ENCODE results near the gene PRKG1. TPM values are rescaled to one million over a fixed set of nuclear protein-coding genes. Genes with fewer than 3 reads are reported as not detected.

The PRKG1 gene
- total and polyA plus RNA-seq, 2 donors (not counting 1 experiment from before 2014, with no cell fraction given), result not detected

GRCh38 chr10:52248697-52249306 is 1174.5 kb downstream of the PRKG1 start:
- Mint-ChIP-seq H3K9me3 (ENCODE audit: insufficient read depth) (no peaks in the 10 kb centered on the region), H3K27ac (no peak overlapping the region), H3K27me3 (no peaks in the 10 kb centered on the region), H3K4me1 (peaks cover 6% of the 10 kb centered on the region), H3K4me3 (no peak overlapping the region)
- intact Hi-C loops (cut with micrococcal nuclease), result no loop called here
- no peak overlapping the region for H2AFZ ChIP-seq (ENCODE audit: insufficient read depth, low read depth, low read length, poor library complexity, severe bottlenecking)
- CTCF ChIA-PET, result no interaction called here
- peaks cover 0 to 4% of the 10 kb centered on the region in 2 donors for H3K4me1 ChIP-seq (ENCODE audit: control insufficient read depth in 2 of 2, insufficient read depth in 2 of 2, low read length in 2 of 2)
- no peaks in the 10 kb centered on the region for H3K79me2 ChIP-seq (ENCODE audit: control insufficient read depth, insufficient read depth, low read length)
- no peak for TF ChIP-seq CTCF (IDR thresholded peaks at IDR 0.05)
- no peak for TF ChIP-seq EZH2 (IDR thresholded peaks at IDR 0.05; ENCODE audit: borderline replicate concordance, insufficient read depth, low read depth, low read length, poor library complexity, severe bottlenecking)
- no peak for DNase-seq
- H3K9ac ChIP-seq (ENCODE audit: low read length), result no peak overlapping the region
- POLR2A ChIA-PET, result no interaction called here
- no peaks in the 10 kb centered on the region for H4K20me1 ChIP-seq (ENCODE audit: control insufficient read depth, insufficient read depth, low read length, poor library complexity, severe bottlenecking)
- no peak for ATAC-seq (ENCODE audit: low read depth)
- no peaks in the 10 kb centered on the region for H3K27me3 ChIP-seq (replicated peaks in 1 of 4; ENCODE audit: control extremely low read depth in 1 of 4, control insufficient read depth in 3 of 4, insufficient read depth in 4 of 4, low read length in 3 of 4)
- H3K4me3 ChIP-seq (ENCODE audit: control extremely low read depth in 1 of 5, extremely low read depth in 1 of 5, insufficient read depth in 1 of 5, low read depth in 2 of 5, low read length in 4 of 5), result no peak overlapping the region
- no peak overlapping the region for H3K27ac ChIP-seq (ENCODE audit: low read length in 2 of 2)
- no CpG with 5 or more reads among the region's 4 CpGs for WGBS (ENCODE audit: insufficient coverage)
- no peak overlapping the region for H3K4me2 ChIP-seq (replicated peaks; ENCODE audit: low read depth, low read length, poor library complexity, severe bottlenecking)
- peaks cover 0 to 1% (median 0%) of the 10 kb centered on the region in 3 donors for H3K9me3 ChIP-seq (ENCODE audit: control extremely low read depth in 1 of 3, control insufficient read depth in 2 of 3, insufficient read depth in 1 of 3, low read length in 2 of 3)
- H3K36me3 ChIP-seq (replicated peaks in 1 of 2; ENCODE audit: control extremely low read depth in 1 of 2, control insufficient read depth in 1 of 2, extremely low read depth in 1 of 2, insufficient read depth in 2 of 2, low read length in 1 of 2), result no peaks in the 10 kb centered on the region

- no peak overlapping the region for H2AFZ ChIP-seq (ENCODE audit: insufficient read depth, low read depth, low read length, poor library complexity, severe bottlenecking)
Measured at GRCh38 chr10:52249850-52250395, 1175.6 kb downstream of the PRKG1 start.

More at GRCh38 chr10:52249850-52250395, 1175.6 kb downstream of the PRKG1 start:
- Histone ChIP-seq H3K27ac (ENCODE audit: low read length in 2 of 2) (no peak overlapping the region), H3K4me1 (ENCODE audit: control insufficient read depth in 2 of 2, insufficient read depth in 2 of 2, low read length in 2 of 2) (peaks cover 0 to 4% of the 10 kb centered on the region in 2 donors), H3K9ac (ENCODE audit: low read length) (no peak overlapping the region), H3K4me2 (replicated peaks; ENCODE audit: low read depth, low read length, poor library complexity, severe bottlenecking) (no peak overlapping the region), H3K27me3 (replicated peaks in 1 of 4; ENCODE audit: control extremely low read depth in 1 of 4, control insufficient read depth in 3 of 4, insufficient read depth in 4 of 4, low read length in 3 of 4) (no peaks in the 10 kb centered on the region), H3K9me3 (ENCODE audit: control extremely low read depth in 1 of 3, control insufficient read depth in 2 of 3, insufficient read depth in 1 of 3, low read length in 2 of 3) (peaks cover 0 to 1% (median 0%) of the 10 kb centered on the region in 3 donors), H4K20me1 (ENCODE audit: control insufficient read depth, insufficient read depth, low read length, poor library complexity, severe bottlenecking) (no peaks in the 10 kb centered on the region), H3K36me3 (replicated peaks in 1 of 2; ENCODE audit: control extremely low read depth in 1 of 2, control insufficient read depth in 1 of 2, extremely low read depth in 1 of 2, insufficient read depth in 2 of 2, low read length in 1 of 2) (no peaks in the 10 kb centered on the region), H3K4me3 (ENCODE audit: control extremely low read depth in 1 of 5, extremely low read depth in 1 of 5, insufficient read depth in 1 of 5, low read depth in 2 of 5, low read length in 4 of 5) (no peak overlapping the region), H3K79me2 (ENCODE audit: control insufficient read depth, insufficient read depth, low read length) (no peaks in the 10 kb centered on the region)
- no peaks in the 10 kb centered on the region for H3K9me3 Mint-ChIP-seq (ENCODE audit: insufficient read depth)
- DNase-seq (no peak), ATAC-seq (ENCODE audit: low read depth) (no peak)
- no peak for TF ChIP-seq CTCF (IDR thresholded peaks at IDR 0.05)
- TF ChIP-seq EZH2 (IDR thresholded peaks at IDR 0.05; ENCODE audit: borderline replicate concordance, insufficient read depth, low read depth, low read length, poor library complexity, severe bottlenecking), result no peak
- intact Hi-C loops (cut with micrococcal nuclease), result no loop called here
- CTCF ChIA-PET, result no interaction called here
- H3K27ac Mint-ChIP-seq, result no peak overlapping the region
- H3K4me1 Mint-ChIP-seq, result peaks cover 6% of the 10 kb centered on the region
- H3K27me3 Mint-ChIP-seq, result no peaks in the 10 kb centered on the region
- no peak overlapping the region for H3K4me3 Mint-ChIP-seq
- POLR2A ChIA-PET, result no interaction called here
- WGBS (ENCODE audit: insufficient coverage), result 95% methylated on average over 4 of the region's 6 CpGs

All from B cell (primary cell).